ENCODE measurements around the gene RBMS1.
"Not testable (repeated sequence)": the region's sequence is repeated elsewhere in the genome, so short reads cannot be mapped to it uniquely, and the experiment has no call there.

RBMS1 gene

DNA sequence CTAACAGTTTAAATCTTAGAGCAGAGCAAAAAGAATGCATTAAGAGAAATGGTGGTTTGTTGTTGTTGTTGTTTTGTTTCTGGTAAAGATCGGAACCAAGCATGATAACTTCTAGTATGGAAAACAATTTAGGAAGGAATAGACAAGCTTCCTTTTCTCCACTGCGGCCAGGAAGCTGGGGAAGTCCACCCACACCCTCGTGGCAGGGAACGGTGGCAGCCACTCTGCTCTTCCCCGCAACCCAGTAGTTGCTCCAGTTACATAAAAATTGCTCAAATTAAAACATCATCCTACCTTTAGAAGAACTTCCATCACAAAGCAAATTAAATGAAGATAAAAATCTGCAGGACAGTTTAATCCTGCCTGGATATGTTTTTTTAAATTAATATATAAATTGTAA is 113.0 kb downstream of the RBMS1 start:
- no peak for DNase-seq (ENCODE audit: low spot score)

- DNase-seq (ENCODE audit: low spot score): no peak
Observed at GRCh38 chr2:160380000-160380570, 113.5 kb downstream of the RBMS1 start.

- no peak for DNase-seq (ENCODE audit: low spot score)
Observed at GRCh38 chr2:160379399-160379798, 114.2 kb downstream of the RBMS1 start.

DNA sequence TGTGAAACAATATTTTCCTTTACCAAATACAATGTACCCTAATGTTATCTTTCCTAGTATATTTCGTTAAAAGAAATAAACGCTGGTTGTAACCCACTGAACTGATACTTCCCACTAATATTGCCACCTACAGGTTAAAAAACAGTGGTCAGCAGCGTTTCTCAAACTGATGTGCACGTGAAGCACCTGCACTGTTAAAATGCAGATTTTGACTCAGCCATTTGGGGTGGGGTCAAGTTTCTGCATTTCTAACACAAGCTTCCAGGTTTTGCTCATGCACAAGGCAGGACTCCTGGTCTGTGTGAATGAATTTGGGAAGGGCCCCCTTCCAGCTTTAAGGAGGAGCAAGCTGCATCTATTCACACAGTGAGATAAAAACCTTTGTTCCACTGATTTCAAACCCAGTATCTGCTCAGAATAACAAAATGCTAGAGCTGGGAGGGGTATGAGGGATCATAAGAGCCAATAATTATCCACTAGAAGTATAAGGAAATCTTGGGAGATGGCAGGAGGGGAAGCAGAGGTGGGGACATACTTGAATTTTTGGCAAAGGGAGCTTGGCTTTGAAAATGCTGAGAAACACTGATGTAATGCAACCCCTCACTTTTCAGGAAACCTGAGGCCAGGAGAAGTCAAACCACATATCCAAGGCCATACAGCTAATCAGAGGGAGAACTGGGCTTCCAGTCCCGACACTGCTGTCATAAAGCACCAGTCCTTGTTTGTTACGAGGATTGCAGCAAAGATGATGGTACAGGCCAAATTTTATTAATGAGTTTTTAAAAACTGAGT is 116.2 kb downstream of the RBMS1 start:
- no peak for DNase-seq (ENCODE audit: low spot score)

DNA sequence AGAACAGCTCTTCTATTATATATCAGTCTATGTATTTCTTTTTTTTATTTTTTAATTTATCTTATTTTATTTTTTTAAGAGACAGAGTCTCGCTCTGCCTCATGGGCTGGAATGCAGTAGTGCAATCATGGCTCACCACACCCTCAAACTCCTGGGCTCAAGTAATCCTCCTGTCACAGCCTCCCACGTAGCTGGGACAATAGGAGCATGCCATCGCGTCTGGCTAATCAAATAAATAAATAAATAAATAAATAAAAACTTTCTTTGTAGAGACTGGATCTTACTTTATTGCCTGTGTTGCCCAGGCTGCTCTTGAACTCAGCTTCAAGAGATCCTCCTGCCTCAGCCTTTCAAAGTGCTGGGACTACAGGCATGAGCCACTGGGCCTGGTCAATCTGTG is 117.0 kb downstream of the RBMS1 start:
- no peak for DNase-seq (ENCODE audit: low spot score)

DNA sequence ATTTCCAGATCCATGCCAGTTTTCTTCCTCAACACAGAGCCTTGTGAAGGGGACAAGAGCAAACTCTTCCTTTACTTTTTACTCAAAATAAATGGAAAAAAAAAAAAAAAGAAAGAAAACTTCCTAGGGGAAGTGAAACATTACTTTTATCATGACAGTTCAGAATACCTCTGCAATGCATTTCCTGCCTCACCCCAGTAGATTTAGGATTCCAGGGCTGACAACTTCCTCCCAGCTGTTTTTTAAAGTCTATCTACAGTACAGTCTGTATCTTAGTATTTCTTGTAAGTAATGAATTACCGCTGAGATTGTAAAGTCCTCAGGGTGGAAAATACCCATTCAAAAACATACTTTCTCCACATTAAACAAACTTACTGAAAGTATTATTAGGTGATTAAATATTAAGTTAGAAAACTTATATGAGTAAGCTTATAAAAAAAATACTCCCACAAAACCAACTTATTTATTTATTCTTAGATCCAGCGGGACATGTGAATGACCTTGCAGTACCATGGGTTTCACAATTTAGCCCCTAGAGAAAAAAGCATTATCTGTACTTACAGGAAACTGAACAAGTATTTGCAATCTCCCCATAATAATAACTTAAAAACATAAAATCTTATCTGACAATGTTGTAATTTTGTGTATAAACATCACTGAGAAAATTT is 117.7 kb downstream of the RBMS1 start:
- DNase-seq (ENCODE audit: low spot score): no peak

DNA sequence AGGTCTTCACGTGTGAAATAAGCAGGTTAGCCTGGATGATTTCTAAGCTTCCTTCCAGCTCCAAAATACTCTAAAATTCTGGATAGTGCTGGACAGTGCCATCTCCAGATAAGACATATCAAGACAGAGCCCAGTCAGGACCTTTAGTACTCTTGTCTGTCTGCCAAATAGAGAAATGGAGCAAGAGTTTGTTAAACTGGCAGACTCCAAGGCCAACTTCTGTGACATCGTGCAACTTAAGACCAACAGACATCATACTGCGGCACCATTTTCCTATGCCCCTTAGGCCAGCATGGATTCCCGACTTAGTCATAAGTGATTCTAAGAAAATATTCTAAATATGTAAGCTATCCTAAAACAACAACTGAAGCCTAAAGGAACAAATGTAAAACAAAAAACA is 118.6 kb downstream of the RBMS1 start:
- DNase-seq (ENCODE audit: low spot score): no peak

GRCh38 chr2:160373666-160374065 is 119.9 kb downstream of the RBMS1 start:
- DNase-seq (ENCODE audit: low spot score): no peak

DNA sequence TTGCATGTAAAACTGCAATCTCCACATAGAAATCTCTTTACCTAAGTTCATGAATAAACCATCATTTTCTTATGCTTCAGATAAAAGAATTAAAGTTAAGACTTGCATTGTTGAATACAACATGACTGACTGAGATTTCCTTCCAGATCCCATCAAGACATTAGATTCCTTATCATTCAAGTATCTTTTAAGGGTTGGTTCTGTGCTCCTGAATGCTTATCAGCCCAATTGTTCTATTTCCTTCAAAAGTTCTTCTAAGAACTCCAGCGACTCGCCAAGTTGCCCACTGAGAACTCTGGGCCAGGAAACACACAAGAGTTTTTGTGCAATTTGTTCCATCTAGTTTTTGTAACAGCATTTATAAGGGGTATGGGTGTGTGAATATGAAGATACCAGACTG is 120.3 kb downstream of the RBMS1 start:
- DNase-seq (ENCODE audit: low spot score): no peak

DNA sequence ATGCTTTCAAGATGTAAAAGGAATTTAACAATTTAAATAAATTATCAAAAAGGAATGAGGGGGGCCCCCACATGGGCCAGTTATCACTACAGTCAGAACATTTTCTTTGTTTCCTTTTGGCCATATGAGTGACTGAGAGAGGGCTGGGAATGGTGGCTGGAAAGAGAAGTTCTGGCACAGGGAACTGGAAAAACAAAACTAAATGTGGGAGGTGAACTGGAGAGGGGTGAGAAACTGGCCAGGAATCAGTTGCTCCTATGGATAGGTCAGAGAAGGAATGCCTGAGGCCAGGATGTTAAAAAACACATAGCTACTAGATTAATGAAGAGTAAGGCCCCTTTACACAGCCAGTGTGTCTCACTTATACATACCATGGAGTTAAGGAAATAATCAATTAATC is 121.0 kb downstream of the RBMS1 start:
- DNase-seq (ENCODE audit: low spot score): no peak

- no peak for DNase-seq (ENCODE audit: low spot score)
Observed at GRCh38 chr2:160372010-160372356, 121.6 kb downstream of the RBMS1 start.

- no peak for DNase-seq (ENCODE audit: low spot score)
Observed at GRCh38 chr2:160371251-160372009, 122.2 kb downstream of the RBMS1 start.

DNA sequence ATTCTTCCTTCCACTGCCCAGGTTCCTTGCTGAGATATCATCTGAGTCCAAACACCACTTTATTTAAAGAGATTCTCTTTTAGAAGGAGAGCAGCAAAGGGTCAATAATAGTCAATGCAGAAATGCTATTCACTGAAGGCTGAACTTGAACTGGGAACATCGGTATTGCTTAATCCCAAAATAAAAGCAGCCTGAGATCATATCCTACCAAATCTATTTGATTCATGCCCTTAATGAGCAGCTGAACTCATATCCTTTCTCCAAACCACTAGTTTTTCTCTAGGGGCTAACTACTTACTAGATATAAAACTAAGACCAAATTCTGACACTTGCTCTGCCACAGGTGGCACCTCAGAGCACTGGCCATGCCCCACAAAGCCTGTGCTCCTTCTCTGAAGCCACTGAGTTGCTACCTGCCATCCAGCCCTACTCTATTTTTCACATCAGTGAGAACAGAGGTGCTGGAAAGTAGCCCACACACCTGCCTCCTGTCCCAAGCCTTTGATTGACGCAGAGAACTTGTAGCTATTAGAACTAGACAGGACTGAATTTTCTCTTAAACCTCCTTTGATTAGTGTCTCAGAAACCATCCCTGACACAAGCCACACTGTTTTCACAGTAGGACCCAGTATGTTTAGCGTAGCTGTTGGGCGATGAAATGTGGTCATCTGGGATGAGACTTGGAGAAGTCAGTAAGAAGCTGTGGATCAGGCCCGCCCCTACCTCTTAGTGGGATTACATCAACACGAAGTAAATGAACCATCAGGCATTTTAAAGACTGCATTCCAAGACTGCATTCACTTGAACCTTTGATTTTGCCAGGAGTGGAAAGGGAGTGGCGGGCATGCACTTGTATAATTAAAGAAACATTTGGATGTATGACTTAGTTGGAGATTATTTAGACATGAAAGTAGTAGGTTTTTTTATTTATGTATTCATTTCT is 124.3 kb downstream of the RBMS1 start:
- DNase-seq (ENCODE audit: low spot score): no peak

DNA sequence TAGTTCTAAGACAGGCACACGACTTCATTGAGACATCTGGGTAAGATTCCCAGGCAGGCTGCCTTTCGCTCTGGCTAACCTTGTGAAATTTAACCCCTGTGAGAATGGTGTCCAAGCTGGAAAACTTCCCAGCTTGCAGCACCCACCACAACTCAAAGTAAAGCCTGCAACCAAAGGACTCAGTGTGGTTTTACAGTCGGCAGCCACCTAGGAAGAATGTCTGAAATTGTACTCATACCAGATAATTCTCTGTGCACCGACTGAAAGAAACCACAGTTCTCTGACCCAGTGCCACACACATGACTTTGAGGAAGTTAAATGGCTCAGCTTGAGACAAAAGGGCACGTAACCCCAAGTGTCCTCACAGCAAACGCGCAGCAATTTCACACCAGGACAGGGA is 125.7 kb downstream of the RBMS1 start:
- no peak for DNase-seq (ENCODE audit: low spot score)

GRCh38 chr2:160367139-160367538 is 126.5 kb downstream of the RBMS1 start:
- DNase-seq (ENCODE audit: low spot score): not testable (repeated sequence)

- no peak for DNase-seq (ENCODE audit: low spot score)
Observed at GRCh38 chr2:160366474-160366873, 127.1 kb downstream of the RBMS1 start.

DNA sequence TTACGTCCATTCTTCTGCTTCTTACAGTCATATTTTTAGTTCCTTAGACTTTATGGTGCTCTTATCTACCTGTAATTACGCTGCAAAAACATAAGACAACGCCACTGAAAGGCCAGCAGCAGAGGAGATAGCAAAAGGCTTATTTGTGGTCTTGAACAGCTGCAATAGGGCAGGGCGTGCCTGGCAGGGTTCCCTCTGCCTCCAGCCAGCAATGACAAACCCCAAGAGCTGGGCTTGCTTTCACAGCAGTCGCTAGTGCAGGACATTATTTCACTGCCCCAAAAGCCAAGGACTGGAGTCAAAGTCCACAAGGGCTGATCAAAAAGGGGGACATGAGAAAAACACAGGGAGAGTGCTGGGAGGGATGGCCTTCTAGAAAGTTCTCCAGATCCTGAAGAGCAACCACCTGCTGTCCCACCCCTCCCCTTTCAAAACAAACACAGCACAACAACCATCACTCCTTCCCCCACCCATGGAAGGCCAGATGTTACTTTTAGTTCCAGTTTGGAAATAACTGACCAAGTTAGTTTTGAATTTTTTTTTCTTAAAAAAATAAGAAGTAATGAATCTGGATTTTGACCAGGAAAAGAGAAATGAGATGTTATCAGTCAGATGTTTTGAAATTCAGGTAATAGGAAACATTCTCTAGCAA is 127.8 kb downstream of the RBMS1 start:
- no peak for DNase-seq (ENCODE audit: low spot score)

- no peak for DNase-seq (ENCODE audit: low spot score)
Observed at GRCh38 chr2:160364364-160364763, 129.2 kb downstream of the RBMS1 start.

- DNase-seq (ENCODE audit: low spot score): no peak
Observed at GRCh38 chr2:160363961-160364360, 129.6 kb downstream of the RBMS1 start.

DNA sequence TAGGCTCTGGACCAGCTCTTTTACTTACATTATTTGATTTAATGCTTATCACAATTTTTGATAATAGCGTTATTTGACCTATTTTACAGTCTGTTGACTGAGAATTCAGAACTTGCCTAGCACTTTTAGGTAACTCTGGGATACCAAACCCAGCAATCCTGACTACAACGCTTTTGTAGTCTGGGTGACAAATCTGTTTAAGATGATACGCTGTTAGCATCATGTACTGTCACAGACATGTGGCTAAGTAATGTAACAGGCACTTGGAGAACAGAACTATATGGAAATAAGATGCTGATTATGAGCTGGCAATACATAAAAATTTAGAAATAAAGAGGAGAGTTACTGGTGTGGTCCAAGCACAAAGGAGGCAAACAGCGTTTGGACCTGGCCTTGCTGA is 130.6 kb downstream of the RBMS1 start:
- DNase-seq (ENCODE audit: low spot score): no peak

GRCh38 chr2:160362541-160362940 is 131.1 kb downstream of the RBMS1 start:
- DNase-seq (ENCODE audit: low spot score): no peak

Measured in CD4-positive, alpha-beta T cell treated with Interleukin-6 at 100 ng/mL for 8 hours (primary cell).